Measurements from ENCODE around the gene EGF.
"Not testable (repeated sequence)": the region's sequence is repeated elsewhere in the genome, so short reads cannot be mapped to it uniquely, and the experiment has no call there.

- TF ChIP-seq CTCF (conservative IDR thresholded peaks at IDR 0.05; ENCODE audit: low read depth, low read length); EZH2 (IDR thresholded peaks at IDR 0.05; ENCODE audit: borderline replicate concordance, low read depth, low read length, poor library complexity, severe bottlenecking): not testable (repeated sequence)
Measured at GRCh38 chr4:109937352-109937751, 24.7 kb downstream of the EGF start.

Measured in A673 (cell line).